PC-3 (cell line): ENCODE measurements around the gene CYB561D1.
A peak's percentile ranks its signal among the peaks of the same experiment; 100 is the strongest.

Experiments
- EZH2 ChIP-seq: fragments of 300-600 bp; sonication (generic); IDR thresholded peaks from one replicate; pipeline ENCODE4 v1.6.1; 2017; ENCODE audit warnings: antibody characterized with exemption, mild to moderate bottlenecking, low read length; ENCODE audit not compliant: unreplicated experiment
- EZH2phosphoT487 ChIP-seq: fragments of 300-600 bp; sonication (generic); IDR thresholded peaks from 2 replicates; pipeline ENCODE4 v1.6.1; 2018; ENCODE audit warnings: mild to moderate bottlenecking, antibody characterized with exemption, low read length, borderline replicate concordance
- TF ChIP-seq, protein P1 (sequence below): fragments of 300-600 bp; sonication (generic); conservative IDR thresholded peaks from 2 replicates; pipeline ENCODE4 v1.5.1; 2017; ENCODE audit warnings: antibody characterized with exemption, low read depth, mild to moderate bottlenecking, low read length

DNA sequence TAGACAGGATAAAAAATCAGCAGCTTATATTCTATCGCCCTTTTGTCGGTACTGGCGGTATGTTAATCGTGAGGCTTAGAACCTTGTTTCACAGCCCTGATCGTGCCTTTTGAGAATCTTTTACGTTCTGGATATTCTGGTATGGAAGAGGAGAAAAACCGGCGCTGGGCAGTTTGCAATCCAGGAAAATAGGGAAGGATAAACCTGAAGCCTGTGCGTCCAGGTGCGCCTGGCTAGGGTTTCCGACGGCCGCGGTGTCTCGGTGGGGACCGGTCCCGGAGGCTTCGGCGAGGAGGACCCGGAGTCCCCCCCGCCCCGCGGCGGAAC lies 27.8 kb upstream of the CYB561D1 start:
- TF ChIP-seq EZH2 (no peak), EZH2phosphoT487 (0 out of 2 replicates have a peak, but pooled peaks have one; percentile 30)
- TF ChIP-seq, protein P1, sequence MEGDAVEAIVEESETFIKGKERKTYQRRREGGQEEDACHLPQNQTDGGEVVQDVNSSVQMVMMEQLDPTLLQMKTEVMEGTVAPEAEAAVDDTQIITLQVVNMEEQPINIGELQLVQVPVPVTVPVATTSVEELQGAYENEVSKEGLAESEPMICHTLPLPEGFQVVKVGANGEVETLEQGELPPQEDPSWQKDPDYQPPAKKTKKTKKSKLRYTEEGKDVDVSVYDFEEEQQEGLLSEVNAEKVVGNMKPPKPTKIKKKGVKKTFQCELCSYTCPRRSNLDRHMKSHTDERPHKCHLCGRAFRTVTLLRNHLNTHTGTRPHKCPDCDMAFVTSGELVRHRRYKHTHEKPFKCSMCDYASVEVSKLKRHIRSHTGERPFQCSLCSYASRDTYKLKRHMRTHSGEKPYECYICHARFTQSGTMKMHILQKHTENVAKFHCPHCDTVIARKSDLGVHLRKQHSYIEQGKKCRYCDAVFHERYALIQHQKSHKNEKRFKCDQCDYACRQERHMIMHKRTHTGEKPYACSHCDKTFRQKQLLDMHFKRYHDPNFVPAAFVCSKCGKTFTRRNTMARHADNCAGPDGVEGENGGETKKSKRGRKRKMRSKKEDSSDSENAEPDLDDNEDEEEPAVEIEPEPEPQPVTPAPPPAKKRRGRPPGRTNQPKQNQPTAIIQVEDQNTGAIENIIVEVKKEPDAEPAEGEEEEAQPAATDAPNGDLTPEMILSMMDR, result no peak
